Lung (tissue), 12 donors: ENCODE measurements around the gene GNPTAB. TPM values are rescaled to one million over a fixed set of nuclear protein-coding genes. Genes with fewer than 3 reads are reported as not detected.

Source experiments
- ATAC-seq: fragments of 200-7000 bp; cut with Tn5 transposase; one replicate; pipeline ENCODE4 v1.9.1; 2020; ENCODE audit warnings: moderate number of reproducible peaks; ENCODE audit not compliant: insufficient read depth, low FRiP score
- DNase-seq, 3 donors: peaks; one replicate each; pipeline ENCODE4 v3.0.0-alpha.2; 2013 to 2017
- H3K27ac ChIP-seq, 2 donors: one replicate each; pipeline ENCODE4 v1.5.1; 2013; ENCODE audit warnings: mild to moderate bottlenecking in 2 of 2, moderate library complexity in 2 of 2, control low read depth in 1 of 2, inconsistent platforms in 1 of 2, low read depth in 1 of 2, low read length in 1 of 2
- H3K27me3 ChIP-seq, 3 donors: one replicate each; pipeline ENCODE4 v1.5.1; 2013; ENCODE audit warnings: low read length in 2 of 3; ENCODE audit not compliant: control insufficient read depth in 3 of 3, insufficient read depth in 3 of 3
- H3K36me3 ChIP-seq, 4 donors: one replicate each; pipeline ENCODE4 v1.5.1; 2013; ENCODE audit warnings: low read length in 4 of 4, mild to moderate bottlenecking in 1 of 4, moderate library complexity in 1 of 4; ENCODE audit not compliant: control insufficient read depth in 4 of 4, insufficient read depth in 4 of 4
- H3K4me1 ChIP-seq, 5 donors: one replicate each; pipeline ENCODE4 v1.5.1; 2013; ENCODE audit warnings: low read length in 5 of 5, mild to moderate bottlenecking in 2 of 5, moderate library complexity in 1 of 5; ENCODE audit not compliant: control insufficient read depth in 5 of 5, insufficient read depth in 5 of 5
- H3K4me3 ChIP-seq: one replicate; pipeline ENCODE4 v1.5.1; 2013; ENCODE audit warnings: mild to moderate bottlenecking, control low read depth, moderate library complexity
- H3K9ac ChIP-seq, 2 donors: one replicate each; pipeline ENCODE4 v1.5.1; 2013; ENCODE audit warnings: low read length in 2 of 2, control low read depth in 1 of 2; ENCODE audit not compliant: insufficient read depth in 1 of 2
- H3K9me3 ChIP-seq, 4 donors: one replicate each; pipeline ENCODE4 v1.5.1; 2013; ENCODE audit warnings: low read length in 3 of 4, mild to moderate bottlenecking in 1 of 4, moderate library complexity in 1 of 4; ENCODE audit not compliant: control insufficient read depth in 4 of 4, insufficient read depth in 3 of 4
- WGBS, 2 donors: extraction: QIAGEN DNeasy Blood & Tissue Kit; methylation state at CpG; one replicate each; pipeline ENCODE4 v1.1.7; 2013; 5-methylcytosine and 5-hydroxymethylcytosine counted together
- polyA plus RNA-seq, 2 donors: library from polyadenylated mRNA; stranded (reverse); fragments of 200-250 nt; gene quantifications; one replicate each; pipeline ENCODE4 v1.2.1, GENCODE V29; 2013
- total RNA-seq, 2 donors: library from RNA; depleted of rRNA in 1 of 2; stranded (reverse); fragments of >200 nt in 1 of 2; gene quantifications; one replicate each; pipeline ENCODE4 v1.2.1, GENCODE V29; 2014 to 2021
- TF ChIP-seq, protein P1 (sequence below): IDR thresholded peaks from 2 replicates; pipeline ENCODE4 v1.5.1; 2012; ENCODE audit warnings: mild to moderate bottlenecking; ENCODE audit errors: control extremely low read depth, extremely low read depth
- donor health status: control.
- donor health status: control.
- donor health status: Bipolar disorder and iron deficiency.
- donor health status: healthy.
- donor health status: DM: yes; HTN: yes; CAD: no.

The GNPTAB gene
- total and polyA plus RNA-seq, 4 donors = 14.8 to 74.3 (median 39.9) TPM

DNA sequence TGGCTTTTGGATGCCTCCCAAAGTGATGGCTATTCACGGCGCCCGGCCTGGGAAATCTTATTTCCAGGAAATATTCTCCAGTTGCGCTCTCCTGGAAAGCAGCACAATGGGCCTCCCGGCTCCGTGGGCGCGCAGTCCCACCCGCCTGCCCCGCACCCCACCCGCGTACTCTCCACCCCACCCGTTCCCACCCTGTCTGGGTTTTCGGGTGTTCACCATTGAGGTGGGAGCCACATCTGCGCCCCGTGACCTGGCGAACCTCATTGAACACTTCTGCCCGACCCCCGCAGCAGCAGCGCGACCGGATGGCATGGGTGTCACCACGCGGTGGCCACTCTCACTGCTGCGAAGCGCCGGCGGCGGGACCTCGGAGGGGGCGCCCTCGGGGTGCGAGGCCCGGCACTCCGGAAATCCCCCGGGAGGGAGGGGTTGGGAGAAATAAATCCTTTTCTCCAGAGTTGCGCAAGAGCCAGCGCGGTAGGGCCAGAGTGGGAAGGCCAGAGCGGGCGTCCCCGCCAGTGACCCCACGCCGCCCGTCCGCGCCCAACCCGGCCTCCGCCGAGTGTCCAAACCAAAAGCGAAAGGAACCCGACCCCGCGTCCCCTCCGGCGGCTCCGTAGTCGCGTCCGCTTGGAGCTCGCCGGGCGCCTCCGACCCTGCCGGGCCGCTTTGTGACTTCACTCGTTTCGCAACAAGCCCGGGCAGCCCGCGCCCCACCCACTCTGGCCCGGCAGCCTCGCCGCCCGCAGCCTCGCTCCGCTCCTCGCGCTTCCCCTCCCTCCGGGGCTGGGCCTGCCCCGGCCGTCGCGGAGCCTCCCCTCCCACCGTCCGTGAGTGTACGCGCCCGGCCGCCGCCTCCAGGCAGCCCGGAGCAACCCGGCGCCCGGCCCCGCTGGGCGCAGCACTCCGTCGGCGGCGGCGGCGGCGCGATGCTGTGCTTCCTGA lies 46.4 kb upstream of the GNPTAB start, which contains the start of gene DRAM1:
Gene DRAM1 (plus strand): TSS at position 720 of the 945 bp plus-strand sequence. CDS start 210 bp downstream, at position 930.
- DNase-seq (peak; percentile 91 to 94 (median 92)), ATAC-seq (peak; percentile 90)
- Histone ChIP-seq H3K27ac (peak within 1 kb of the TSS; percentile 84 to 100), H3K9me3 (no peaks in the 10 kb centered on the region), H3K4me3 (peak within 1 kb of the TSS; percentile 87), H3K27me3 (no peaks in the 10 kb centered on the region), H3K4me1 (peaks cover 0 to 4% (median 0%) of the 10 kb centered on the region in 5 donors), H3K36me3 (peaks cover 0 to 4% (median 2%) of the 10 kb centered on the region in 4 donors), H3K9ac (peak within 1 kb of the TSS; percentile 78 to 91)
- WGBS, 2 donors = 1% methylated on average over 93 to 105 of the region's 105 CpGs
- TF ChIP-seq, protein P1, sequence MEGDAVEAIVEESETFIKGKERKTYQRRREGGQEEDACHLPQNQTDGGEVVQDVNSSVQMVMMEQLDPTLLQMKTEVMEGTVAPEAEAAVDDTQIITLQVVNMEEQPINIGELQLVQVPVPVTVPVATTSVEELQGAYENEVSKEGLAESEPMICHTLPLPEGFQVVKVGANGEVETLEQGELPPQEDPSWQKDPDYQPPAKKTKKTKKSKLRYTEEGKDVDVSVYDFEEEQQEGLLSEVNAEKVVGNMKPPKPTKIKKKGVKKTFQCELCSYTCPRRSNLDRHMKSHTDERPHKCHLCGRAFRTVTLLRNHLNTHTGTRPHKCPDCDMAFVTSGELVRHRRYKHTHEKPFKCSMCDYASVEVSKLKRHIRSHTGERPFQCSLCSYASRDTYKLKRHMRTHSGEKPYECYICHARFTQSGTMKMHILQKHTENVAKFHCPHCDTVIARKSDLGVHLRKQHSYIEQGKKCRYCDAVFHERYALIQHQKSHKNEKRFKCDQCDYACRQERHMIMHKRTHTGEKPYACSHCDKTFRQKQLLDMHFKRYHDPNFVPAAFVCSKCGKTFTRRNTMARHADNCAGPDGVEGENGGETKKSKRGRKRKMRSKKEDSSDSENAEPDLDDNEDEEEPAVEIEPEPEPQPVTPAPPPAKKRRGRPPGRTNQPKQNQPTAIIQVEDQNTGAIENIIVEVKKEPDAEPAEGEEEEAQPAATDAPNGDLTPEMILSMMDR = peak; percentile 14

DNA sequence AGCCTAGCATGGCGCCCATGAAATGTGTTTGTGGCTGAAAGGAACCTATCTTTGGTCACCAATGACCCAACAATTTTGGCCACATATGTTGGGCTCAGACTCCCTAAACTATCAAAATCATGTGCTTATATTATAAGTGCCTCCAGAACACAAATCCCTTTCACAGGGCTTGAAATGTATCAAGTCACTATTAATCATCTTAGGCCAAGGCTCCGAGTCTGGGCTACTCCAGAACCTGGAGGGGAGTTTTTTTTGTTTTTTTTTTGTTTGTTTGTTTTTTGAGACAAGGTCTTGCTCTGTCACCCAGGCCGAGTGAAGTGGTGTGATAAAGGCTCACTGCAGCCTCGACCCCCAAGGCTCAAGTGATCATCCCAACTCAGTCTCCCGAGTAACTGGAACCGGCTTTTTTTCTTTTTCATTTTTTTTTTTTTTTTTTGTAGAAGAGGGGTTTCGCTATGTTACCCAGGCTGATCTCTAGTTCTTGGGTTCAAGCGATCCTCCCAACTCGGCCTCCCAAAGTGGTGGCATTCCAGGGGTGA lies 45.6 kb upstream of the GNPTAB start:
- H3K27ac ChIP-seq = peak overlapping the region; percentile 84 to 100

DNA sequence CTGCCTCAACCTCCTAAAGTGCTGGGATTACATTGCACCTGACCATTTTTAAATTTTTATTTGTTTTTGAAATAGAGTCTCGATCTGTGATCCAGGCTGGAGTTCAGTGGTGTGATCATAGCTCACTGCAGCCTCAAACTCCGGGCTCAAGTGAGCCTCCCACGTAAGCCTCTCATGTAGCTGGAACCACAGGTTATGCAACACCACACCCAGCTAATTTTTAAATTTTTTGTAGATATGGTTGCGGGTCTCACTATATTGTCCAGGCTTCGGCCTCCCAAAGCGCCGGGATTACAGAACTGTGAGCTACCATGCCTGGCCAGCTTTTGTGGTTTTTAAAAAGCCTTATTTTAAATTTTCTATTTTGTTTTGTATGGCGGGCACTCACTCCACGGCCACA lies 44.4 kb upstream of the GNPTAB start:
- Histone ChIP-seq H3K27me3 (no peaks in the 10 kb centered on the region), H3K27ac (peak overlapping the region; percentile 35 to 53), H3K9ac (no peak overlapping the region), H3K36me3 (peaks cover 0 to 4% (median under 1%) of the 10 kb centered on the region in 4 donors), H3K4me1 (peaks cover 0 to 4% (median 0%) of the 10 kb centered on the region in 5 donors), H3K9me3 (no peaks in the 10 kb centered on the region), H3K4me3 (no peak overlapping the region)
- DNase-seq (no peak), ATAC-seq (no peak)
- TF ChIP-seq, protein P1 = no peak
- 80% methylated on average over 9 of the region's 9 CpGs for WGBS, 2 donors

More for the DNA sequence above, 45.6 kb upstream of the GNPTAB start:
- H3K4me1 ChIP-seq = peaks cover 0 to 4% (median 0%) of the 10 kb centered on the region in 5 donors
- peak overlapping the region in 1 of 2 donors; percentile 58 for H3K9ac ChIP-seq
- 42 to 64% methylated on average over 9 of the region's 9 CpGs for WGBS, 2 donors
- DNase-seq = no peak
- no peak for ATAC-seq
- H3K36me3 ChIP-seq = peaks cover 0 to 4% (median 2%) of the 10 kb centered on the region in 4 donors
- no peaks in the 10 kb centered on the region for H3K27me3 ChIP-seq
- peak overlapping the region; percentile 87 for H3K4me3 ChIP-seq
- no peaks in the 10 kb centered on the region for H3K9me3 ChIP-seq
- TF ChIP-seq, protein P1 = no peak
